GM18505 (cell line): ENCODE measurements around the gene PDLIM5.
"Not testable (repeated sequence)": the region's sequence is repeated elsewhere in the genome, so short reads cannot be mapped to it uniquely, and the experiment has no call there.

ENCODE experiments used
- ATAC-seq: cut with Tn5 transposase; IDR thresholded peaks from one replicate; pipeline ENCODE4 v1.9.1; 2021; ENCODE audit not compliant: unreplicated experiment
- POLR2A ChIP-seq: IDR thresholded peaks from 4 replicates; pipeline ENCODE4 v1.6.1; 2011; ENCODE audit warnings: borderline replicate concordance; ENCODE audit not compliant: insufficient read depth, insufficient read length; ENCODE audit errors: extremely low read depth

PDLIM5 gene

GRCh38 chr4:94459462-94460161 is 7.9 kb downstream of the PDLIM5 start:
- no peak for ATAC-seq
- TF ChIP-seq POLR2A: no peak

- no peak for ATAC-seq
- TF ChIP-seq POLR2A: no peak
Measured at GRCh38 chr4:94461506-94461905, 9.8 kb downstream of the PDLIM5 start.

GRCh38 chr4:94462572-94462971 is 10.8 kb downstream of the PDLIM5 start:
- ATAC-seq: no peak
- no peak for TF ChIP-seq POLR2A

- TF ChIP-seq POLR2A: no peak
- no peak for ATAC-seq
Measured at GRCh38 chr4:94463771-94464170, 12.0 kb downstream of the PDLIM5 start.

GRCh38 chr4:94466371-94466770 is 14.6 kb downstream of the PDLIM5 start:
- ATAC-seq: no peak
- TF ChIP-seq POLR2A: no peak

GRCh38 chr4:94466923-94467322 is 15.2 kb downstream of the PDLIM5 start:
- no peak for TF ChIP-seq POLR2A
- no peak for ATAC-seq

GRCh38 chr4:94468093-94468769 is 16.5 kb downstream of the PDLIM5 start:
- no peak for ATAC-seq
- no peak for TF ChIP-seq POLR2A

GRCh38 chr4:94469221-94469784 is 17.6 kb downstream of the PDLIM5 start:
- ATAC-seq: no peak
- no peak for TF ChIP-seq POLR2A

- TF ChIP-seq POLR2A: no peak
- no peak for ATAC-seq
Measured at GRCh38 chr4:94470132-94470531, 18.4 kb downstream of the PDLIM5 start.

GRCh38 chr4:94470782-94471181 is 19.0 kb downstream of the PDLIM5 start:
- ATAC-seq: not testable (repeated sequence)

GRCh38 chr4:94472056-94472826 is 20.5 kb downstream of the PDLIM5 start:
- no peak for ATAC-seq
- TF ChIP-seq POLR2A: no peak

GRCh38 chr4:94475050-94475449 is 23.3 kb downstream of the PDLIM5 start:
- no peak for TF ChIP-seq POLR2A
- no peak for ATAC-seq

GRCh38 chr4:94475794-94476193 is 24.1 kb downstream of the PDLIM5 start:
- no peak for TF ChIP-seq POLR2A
- no peak for ATAC-seq
